Uterine smooth muscle cell (primary cell): ENCODE measurements around the gene LRSAM1. TPM values are rescaled to one million over a fixed set of nuclear protein-coding genes. Genes with fewer than 3 reads are reported as not detected.

Experiments used
- total RNA-seq: library from RNA; depleted of rRNA; stranded (reverse); fragments of >200 nt; gene quantifications from 2 replicates; pipeline ENCODE4 v1.2.3, GENCODE V29; 2014

LRSAM1 gene
- 13.5 and 16.5 TPM in 2 replicates for total RNA-seq

DNA sequence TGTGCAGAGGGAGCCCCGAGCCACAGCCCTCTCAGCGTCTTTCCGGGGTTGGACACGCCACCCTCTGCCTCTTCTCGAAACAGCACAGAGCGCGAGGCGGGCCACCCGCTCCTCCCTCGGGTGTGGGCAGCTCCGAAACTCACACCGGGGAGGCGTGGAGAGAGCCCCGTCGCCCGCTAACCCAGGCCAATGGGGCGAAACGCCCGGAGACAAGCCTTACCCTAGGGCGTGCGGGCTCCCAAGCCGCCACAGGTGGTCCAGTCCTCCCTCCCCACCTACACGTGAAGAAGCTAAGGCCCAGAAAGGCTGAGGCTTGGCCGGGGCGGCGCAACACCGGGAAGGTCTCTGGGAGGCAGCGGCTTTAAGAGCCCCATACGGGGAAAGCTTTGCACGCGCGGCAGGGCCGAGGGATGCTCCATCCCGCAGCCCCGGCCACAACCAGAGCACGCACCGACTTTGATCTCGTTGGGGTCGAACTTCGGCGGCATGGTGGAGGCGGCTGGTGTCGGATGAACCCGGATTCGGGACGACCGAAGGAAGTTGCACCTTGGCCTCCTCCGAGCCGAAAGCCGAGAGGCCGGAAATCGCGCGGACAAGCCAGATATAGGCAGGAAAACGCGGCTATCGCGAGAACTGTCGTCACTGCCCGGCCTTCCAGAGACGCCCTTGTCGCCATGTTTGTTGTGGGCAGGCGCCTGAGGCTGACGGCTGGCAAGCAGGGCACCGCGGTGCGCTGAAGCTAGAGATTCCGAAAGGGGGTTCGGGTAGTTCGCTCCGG is at the start of gene LRSAM1, which contains the start of gene RPL12:
Gene LRSAM1, plus strand, starts transcription at position 681 of the 778 bp plus-strand sequence. CDS start 3,018 bp downstream, outside the sequence.
Gene RPL12, minus strand, starts transcription at position 577 of the 778 bp plus-strand sequence. Its CDS starts 89 bp downstream, at position 488.

DNA sequence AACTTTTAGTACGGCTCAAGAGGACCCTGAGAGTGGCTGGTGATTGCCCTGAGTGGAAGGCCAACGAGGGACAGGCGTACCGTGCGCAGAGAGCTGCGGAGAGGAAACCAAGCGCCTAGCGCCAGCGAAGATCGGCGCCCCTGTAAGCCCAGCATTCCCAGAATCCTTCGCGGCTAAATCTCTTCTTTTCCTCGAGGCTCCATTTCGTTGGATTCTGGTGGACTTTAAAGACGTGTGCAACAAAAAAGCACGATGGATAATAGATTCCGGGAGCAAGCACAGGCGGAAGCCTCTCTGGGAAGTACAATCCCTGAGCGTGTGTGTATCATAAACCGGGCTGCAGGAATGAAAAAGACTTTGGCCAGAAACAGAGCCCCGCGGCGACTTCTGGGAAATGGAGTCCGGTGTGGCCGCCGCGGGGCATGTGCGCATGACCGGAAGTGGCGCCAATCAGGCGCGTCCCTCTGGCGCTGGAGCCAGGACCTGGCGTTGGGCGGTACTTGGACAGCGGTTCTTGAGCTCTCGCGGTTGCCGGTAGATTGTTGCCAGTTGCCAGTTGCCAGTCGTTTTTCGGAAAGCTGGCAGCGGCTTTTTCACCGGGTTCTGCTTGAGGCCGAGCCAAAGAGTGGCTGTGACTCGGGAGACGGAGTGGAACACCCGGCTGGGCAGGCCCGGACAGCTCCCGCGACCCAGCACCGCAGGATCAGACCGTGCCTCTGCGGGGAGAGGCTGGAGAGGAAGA is 27.2 kb upstream of the LRSAM1 start, which contains the start of gene ZNF79:
Gene ZNF79, plus strand, starts transcription at position 449 of the 742 bp plus-strand sequence. CDS start 406 bp downstream, outside the sequence.

Other genes starting within 250 kb of the LRSAM1 start
- 3.3 and 5.1 TPM in 2 replicates for gene GARNL3, start 186.7 kb upstream of the LRSAM1 start, total RNA-seq
- gene SLC2A8, start 54.3 kb upstream of the LRSAM1 start, total RNA-seq: 9.4 and 11.4 TPM in 2 replicates
- 10.4 and 12.6 TPM in 2 replicates for gene ZNF79, start 27.1 kb upstream of the LRSAM1 start, total RNA-seq
- gene RPL12, start 104 bp upstream of the LRSAM1 start, total RNA-seq: 996 and 1,569 TPM in 2 replicates
- gene STXBP1, start 160.8 kb downstream of the LRSAM1 start, total RNA-seq: 58.5 and 64.5 TPM in 2 replicates